Activated CD4-positive, CD25-positive, alpha-beta regulatory T cell treated with anti-CD3 and anti-CD28 coated beads, Interleukin-2, amount 50 U/mL, for 24 hours (primary cell): ENCODE results near the gene SLIT3.
"Not testable (repeated sequence)": the region's sequence is repeated elsewhere in the genome, so short reads cannot be mapped to it uniquely, and the experiment has no call there.

Experiments
- ATAC-seq, 2 donors: fragments of 150-1000 bp; cut with Tn5 transposase; one replicate each; pipeline ENCODE4 v1.10.0; 2021; ENCODE audit warnings: mild to moderate bottlenecking in 1 of 2, moderate library complexity in 1 of 2

Gene SLIT3

DNA sequence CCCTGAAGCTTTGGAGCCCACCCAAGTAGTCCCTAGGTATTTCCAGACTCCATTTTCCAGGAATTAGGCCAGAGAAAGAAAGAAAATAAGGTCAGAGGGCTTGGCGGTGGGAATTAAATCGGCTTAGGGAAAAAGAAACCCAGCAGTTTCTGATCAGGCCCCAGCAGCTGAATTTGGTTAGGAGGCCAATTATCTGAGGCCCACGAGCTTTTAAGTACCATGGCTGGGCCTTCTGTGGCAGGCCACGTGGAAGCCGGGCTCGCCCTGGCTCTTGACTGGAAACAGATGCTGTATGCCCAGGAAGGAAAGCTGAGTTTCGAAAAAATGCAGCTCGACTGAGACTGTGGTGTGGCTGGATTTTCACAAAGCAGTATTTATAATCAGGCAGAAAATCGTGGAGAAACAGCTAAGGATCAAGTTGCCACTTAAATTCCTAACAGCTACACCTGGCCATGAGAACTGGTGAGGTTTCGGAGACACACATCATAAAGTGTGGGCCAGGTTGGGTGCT, 646.7 kb downstream of the SLIT3 start:
- ATAC-seq: no peak

- no peak for ATAC-seq
Measured at GRCh38 chr5:168653626-168654025, 647.3 kb downstream of the SLIT3 start.

DNA sequence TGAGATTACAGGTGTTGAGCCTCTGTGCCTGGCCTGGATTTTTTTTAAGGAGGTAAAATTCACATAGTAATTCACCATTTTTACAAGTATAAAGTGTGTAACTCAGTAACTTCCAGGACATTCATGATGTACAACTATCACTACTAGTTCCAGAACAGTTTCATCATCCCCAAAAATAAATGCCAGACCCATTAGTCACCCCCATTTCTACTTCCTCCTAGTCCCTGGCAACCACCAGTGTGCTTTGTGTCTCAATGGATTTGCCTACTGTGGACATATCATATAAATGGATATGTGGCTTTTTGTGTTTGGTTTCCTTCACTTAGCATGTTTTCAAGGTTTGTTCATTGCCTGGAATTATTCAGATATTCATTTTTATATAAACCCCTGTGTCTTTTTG, 649.3 kb downstream of the SLIT3 start:
- ATAC-seq: no peak

DNA sequence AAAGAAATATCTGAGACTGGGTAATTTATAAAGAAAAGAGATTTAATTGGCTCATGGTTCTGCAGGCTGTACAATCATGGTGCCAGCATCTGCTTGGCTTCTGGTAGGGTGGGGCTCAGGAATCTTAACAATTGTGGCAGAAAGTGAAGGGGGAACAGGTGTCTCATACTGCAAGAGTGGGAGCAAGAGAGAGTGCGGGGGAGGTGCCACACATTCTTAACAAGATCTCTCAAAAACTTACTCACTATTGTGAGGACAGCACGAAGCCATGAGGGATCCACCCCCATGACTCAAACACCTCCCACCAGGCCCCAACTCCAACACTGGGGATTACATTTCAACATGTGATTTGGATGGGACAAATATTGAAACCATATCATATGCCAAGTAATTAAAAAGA, 651.6 kb downstream of the SLIT3 start:
- no peak for ATAC-seq

DNA sequence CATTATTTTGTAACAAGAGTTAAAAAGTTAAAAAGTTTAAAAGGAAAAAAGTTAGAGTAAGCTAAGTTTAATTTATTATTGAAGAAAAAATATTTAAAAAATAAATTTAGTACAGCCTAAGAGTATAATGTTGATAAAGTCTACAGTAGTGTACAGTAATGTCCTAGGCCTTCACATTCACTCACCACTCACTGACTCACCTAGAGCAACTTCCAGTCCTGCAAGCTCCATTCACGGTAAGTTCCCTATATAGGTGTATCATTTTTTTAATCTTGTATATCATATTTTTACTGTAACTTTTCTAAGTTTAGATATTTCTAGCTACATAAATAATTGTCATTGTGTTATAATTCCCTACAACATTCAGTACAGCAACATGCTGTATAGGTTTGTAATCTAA, 652.4 kb downstream of the SLIT3 start:
- no peak for ATAC-seq

DNA sequence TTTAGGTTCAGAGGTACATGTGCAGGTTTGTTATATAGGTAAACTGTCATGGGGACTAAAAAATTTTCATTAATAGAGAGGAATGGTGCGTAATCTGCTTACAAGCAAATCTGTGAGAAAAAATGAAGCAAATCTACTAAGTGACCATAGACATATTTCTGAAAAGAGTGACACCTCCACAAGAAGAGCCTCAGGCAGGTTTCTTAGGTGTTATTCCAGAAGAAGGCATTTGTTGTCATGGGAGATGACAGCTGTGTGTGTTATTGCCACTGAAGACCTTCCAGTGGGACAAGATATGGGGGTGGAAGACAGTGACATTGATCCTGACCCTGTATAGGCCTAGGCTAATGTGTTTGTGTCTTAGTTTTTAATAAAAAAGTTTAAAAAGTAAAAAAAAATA, 652.9 kb downstream of the SLIT3 start:
- no peak for ATAC-seq

GRCh38 chr5:168647083-168647482, 653.9 kb downstream of the SLIT3 start:
- no peak for ATAC-seq

- ATAC-seq: no peak
Measured at GRCh38 chr5:168646335-168646734, 654.6 kb downstream of the SLIT3 start.

DNA sequence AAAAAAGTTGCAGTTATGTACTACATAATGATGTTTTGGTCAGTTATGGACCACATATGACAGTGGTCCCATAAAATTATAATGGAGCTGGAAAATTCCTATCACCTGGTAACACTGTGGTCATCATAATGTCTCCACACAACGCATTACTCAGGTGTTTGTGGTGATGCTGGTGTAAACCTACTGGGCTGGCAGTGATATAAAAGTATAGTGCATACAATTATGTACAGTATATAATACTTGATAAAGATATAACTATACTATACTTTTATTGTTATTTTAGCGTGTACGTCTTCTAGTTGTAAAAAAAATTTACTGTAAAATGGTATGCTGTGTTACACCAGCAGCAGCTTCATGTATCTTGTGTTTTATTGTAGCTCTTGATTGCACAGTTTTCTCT, 655.7 kb downstream of the SLIT3 start:
- ATAC-seq: no peak

GRCh38 chr5:168642019-168642418, 658.9 kb downstream of the SLIT3 start:
- no peak for ATAC-seq

- ATAC-seq: not testable (repeated sequence)
Measured at GRCh38 chr5:168638846-168639245, 662.1 kb downstream of the SLIT3 start.

DNA sequence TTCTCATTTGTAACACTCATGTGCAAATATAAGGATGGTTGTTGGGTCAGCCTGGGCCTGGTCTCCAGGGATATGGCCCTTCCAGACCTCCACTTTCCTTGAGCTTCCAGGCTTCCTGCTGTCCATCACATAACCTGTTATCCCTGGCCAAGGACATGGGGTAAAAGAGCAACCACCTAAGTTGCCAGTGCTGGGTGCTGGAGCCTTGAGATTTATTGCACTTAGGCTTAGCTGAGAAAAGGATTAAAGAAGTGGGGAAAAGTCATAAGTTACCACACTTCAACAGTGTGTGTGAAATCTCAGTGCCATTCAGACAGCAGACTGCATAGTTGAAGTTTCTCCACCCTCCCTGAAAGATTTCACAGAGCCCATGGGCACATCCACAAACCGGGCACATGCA, 663.1 kb downstream of the SLIT3 start:
- no peak for ATAC-seq

DNA sequence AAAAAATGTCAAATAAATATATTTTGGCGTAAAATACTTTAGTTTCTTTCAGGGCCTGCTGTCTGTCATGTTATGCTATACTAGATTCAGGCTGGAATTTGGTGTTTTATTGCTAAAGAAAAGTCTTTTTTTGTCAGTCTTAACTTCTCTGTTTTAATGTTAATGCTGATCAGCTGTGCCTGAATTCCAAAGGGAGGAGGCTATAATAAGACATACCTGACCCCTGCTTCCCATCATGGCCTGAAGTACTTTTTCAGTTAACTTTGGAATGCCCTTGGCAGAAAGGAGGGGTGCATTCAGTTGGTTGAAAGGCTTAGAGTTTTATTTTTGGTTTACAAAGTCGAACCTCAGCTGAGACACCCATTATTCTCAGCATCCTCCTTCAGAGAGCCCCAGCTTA, 663.7 kb downstream of the SLIT3 start:
- ATAC-seq: no peak

- ATAC-seq: not testable (repeated sequence)
Measured at GRCh38 chr5:168630958-168631357, 670.0 kb downstream of the SLIT3 start.

DNA sequence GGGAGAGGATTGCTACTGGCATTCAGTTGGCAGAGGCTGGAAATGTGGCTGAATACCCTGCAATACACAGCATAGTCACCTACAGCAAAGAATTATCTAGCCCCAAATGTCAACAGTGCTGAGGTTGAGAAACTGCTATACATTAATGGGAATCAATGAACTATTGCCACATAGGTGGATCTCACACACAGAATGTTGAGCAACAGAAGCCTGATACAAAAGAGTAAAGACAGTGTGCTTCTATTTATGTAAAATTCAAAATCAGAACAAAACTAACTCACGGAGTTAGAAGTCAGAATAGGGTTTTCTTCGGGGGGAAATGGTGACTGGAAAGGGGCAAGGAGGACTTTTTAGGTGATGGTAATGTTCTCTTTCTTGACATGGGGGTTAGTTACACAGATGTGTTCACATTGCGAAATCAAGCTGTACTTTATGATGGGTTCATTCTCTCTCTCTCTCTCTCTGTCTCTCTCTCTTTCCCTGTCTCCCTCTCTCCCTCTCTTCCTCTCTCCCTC, 676.0 kb downstream of the SLIT3 start:
- ATAC-seq: no peak

GRCh38 chr5:168620807-168621206, 680.1 kb downstream of the SLIT3 start:
- ATAC-seq: no peak

- ATAC-seq: no peak
Measured at GRCh38 chr5:168614661-168615060, 686.3 kb downstream of the SLIT3 start.

DNA sequence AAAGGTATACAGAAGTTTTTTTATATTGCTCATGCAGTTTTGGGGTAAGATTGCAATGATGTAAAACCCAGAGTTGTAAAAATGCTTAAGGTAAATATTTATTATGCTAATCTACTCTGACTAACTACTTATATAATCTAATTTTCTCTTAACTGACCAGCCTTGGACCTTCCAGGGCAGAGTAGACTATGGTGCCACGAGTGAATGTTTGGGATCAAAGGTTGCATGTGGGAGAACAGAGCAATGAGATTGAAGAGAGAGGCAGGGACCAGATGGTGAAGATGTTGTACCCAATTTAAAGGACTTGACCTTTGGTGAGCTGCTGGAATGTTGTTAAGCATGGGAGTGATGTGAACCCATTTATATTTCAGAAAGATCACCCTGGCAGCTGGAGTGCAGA, 686.9 kb downstream of the SLIT3 start:
- ATAC-seq: no peak

GRCh38 chr5:168613396-168613795, 687.5 kb downstream of the SLIT3 start:
- no peak for ATAC-seq

DNA sequence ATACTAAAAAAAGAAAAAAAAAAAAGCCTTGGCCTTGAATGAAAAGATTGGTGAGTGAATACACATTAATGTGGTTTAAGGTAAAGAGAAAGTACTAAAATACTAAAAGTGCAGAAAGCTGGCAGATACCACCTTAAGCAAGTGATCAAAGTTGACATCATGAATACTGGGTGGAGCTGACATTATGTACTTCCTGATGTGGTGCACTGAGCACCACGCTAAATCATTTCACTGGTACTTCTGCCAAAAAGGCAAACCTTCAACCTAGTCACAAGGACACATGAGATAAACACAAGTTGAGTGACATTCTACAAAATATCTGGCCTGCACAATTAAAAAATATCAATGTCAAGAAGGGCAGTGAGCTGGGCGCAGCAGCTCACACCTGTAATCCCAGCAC, 687.9 kb downstream of the SLIT3 start:
- peak; percentile 66 to 87 for ATAC-seq

DNA sequence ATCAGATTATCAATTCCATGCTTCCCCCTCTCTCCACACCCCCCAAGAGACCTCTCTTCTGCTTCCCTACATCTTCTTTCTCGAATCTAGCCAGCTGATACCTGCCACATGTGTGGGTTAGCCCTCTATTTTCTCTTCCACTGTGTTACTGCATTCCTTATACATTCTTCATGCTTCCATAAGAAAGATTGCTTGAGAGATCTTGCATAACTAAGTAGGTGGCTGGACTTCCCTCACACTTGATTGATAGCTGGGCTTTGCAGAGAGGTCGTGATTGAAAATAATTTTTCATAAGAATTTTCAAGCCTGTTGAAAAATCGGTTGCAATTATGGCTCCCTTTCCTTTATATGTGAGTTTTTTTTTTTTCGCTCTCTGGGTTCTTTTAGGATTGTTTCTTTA, 688.8 kb downstream of the SLIT3 start:
- ATAC-seq: no peak
